PFSK-1 (cell line): ENCODE data around the gene KCTD12.

Experiments used
- FOXP2 ChIP-seq: optimal IDR thresholded peaks from 2 replicates; pipeline ENCODE3; 2011; ENCODE audit warnings: borderline replicate concordance, control low read depth, inconsistent platforms; ENCODE audit not compliant: insufficient read depth; ENCODE audit errors: extremely low read length, extremely low read depth
- POLR2AphosphoS5 ChIP-seq: IDR thresholded peaks from 2 replicates; pipeline ENCODE4 v1.6.1; 2012; ENCODE audit warnings: low read depth, mild to moderate bottlenecking, control low read depth, low read length, moderate library complexity
- REST ChIP-seq, 2 experiments: IDR thresholded peaks; 2 replicates each; pipeline versions ENCODE4 v1.6.1 to v1.8.0; 2011 to 2012; ENCODE audit warnings: low read depth in 2 of 2, low read length in 2 of 2, control low read depth in 1 of 2, inconsistent platforms in 1 of 2, mild to moderate bottlenecking in 1 of 2, moderate library complexity in 1 of 2; ENCODE audit not compliant: insufficient read depth in 1 of 2
- SIN3A ChIP-seq: IDR thresholded peaks from 2 replicates; pipeline ENCODE4 v1.6.1; 2012; ENCODE audit warnings: mild to moderate bottlenecking, low read length, moderate library complexity, borderline replicate concordance; ENCODE audit not compliant: insufficient read depth
- TAF1 ChIP-seq: IDR thresholded peaks from 2 replicates; pipeline ENCODE4 v1.6.1; 2012; ENCODE audit warnings: low read length, control low read depth, borderline replicate concordance; ENCODE audit not compliant: insufficient read depth

The KCTD12 gene

GRCh38 chr13:76845865-76846264 is 40.3 kb downstream of the KCTD12 start:
- TF ChIP-seq POLR2AphosphoS5 (no peak), FOXP2 (no peak), REST (IDR thresholded peaks at IDR 0.05; ENCODE audit: insufficient read depth in 1 of 2, low read depth in 2 of 2, low read length in 2 of 2) (no peak), SIN3A (no peak), TAF1 (no peak)

- no peak for TF ChIP-seq POLR2AphosphoS5
Observed at GRCh38 chr13:76845367-76845766, 40.8 kb downstream of the KCTD12 start.

- TF ChIP-seq SIN3A: no peak
- no peak for TF ChIP-seq FOXP2
- no peak for TF ChIP-seq POLR2AphosphoS5
- TF ChIP-seq REST (IDR thresholded peaks at IDR 0.05; ENCODE audit: insufficient read depth in 1 of 2, low read depth in 2 of 2, low read length in 2 of 2): no peak
- TF ChIP-seq TAF1: no peak
Observed at GRCh38 chr13:76837801-76838200, 48.4 kb downstream of the KCTD12 start.

GRCh38 chr13:76836311-76836710 is 49.9 kb downstream of the KCTD12 start:
- TF ChIP-seq REST (IDR thresholded peaks at IDR 0.05; ENCODE audit: insufficient read depth in 1 of 2, low read depth in 2 of 2, low read length in 2 of 2): no peak
- no peak for TF ChIP-seq TAF1
- no peak for TF ChIP-seq SIN3A
- no peak for TF ChIP-seq POLR2AphosphoS5
- no peak for TF ChIP-seq FOXP2

GRCh38 chr13:76833441-76833954 is 52.7 kb downstream of the KCTD12 start:
- TF ChIP-seq POLR2AphosphoS5 (no peak), FOXP2 (no peak), TAF1 (no peak), SIN3A (no peak), REST (IDR thresholded peaks at IDR 0.05; ENCODE audit: insufficient read depth in 1 of 2, low read depth in 2 of 2, low read length in 2 of 2) (no peak)
